Prostate gland (tissue), 1 donor: Measurements from ENCODE around the gene RIPK1.

Source experiments
- POLR2A ChIP-seq: fragments of 450-650 bp; IDR thresholded peaks from one replicate; pipeline ENCODE4 v1.6.1; 2016; ENCODE audit warnings: antibody characterized with exemption, mild to moderate bottlenecking
- POLR2AphosphoS5 ChIP-seq: sonication (generic); formaldehyde crosslinking; IDR thresholded peaks from one replicate; pipeline ENCODE4 v1.6.1; 2017; ENCODE audit warnings: antibody characterized with exemption

GRCh38 chr6:3075772-3076113 lies 7.4 kb downstream of the RIPK1 start:
- TF ChIP-seq POLR2A (no peak), POLR2AphosphoS5 (no peak)
